Stomach (tissue), 9 donors: Measurements from ENCODE around the gene PRKCH. TPM values are rescaled to one million over a fixed set of nuclear protein-coding genes. Genes with fewer than 3 reads are reported as not detected.

ENCODE experiments used
- DNase-seq, 2 donors: peaks; one replicate each; pipeline versions ENCODE4 v3.0.0 to v3.0.0-alpha.2; 2013 to 2019
- H3K27ac ChIP-seq, 5 donors: fragments of 200-600 bp in 4 of 5; sonication (generic) in 4 of 5; one replicate each; pipeline ENCODE4 v1.5.1; 2013 to 2019; ENCODE audit warnings: mild to moderate bottlenecking in 1 of 5, moderate library complexity in 1 of 5
- H3K27me3 ChIP-seq, 3 donors: fragments of 200-600 bp; sonication (generic); one replicate each; pipeline ENCODE4 v1.5.1; 2017 to 2019; ENCODE audit warnings: mixed run types in 1 of 3
- H3K36me3 ChIP-seq, 4 donors: fragments of 200-600 bp; sonication (generic); 1 replicate in 3 of 4; 2 replicates in 1 of 4; pipeline ENCODE4 v1.5.1; 2016 to 2019
- H3K4me1 ChIP-seq, 4 donors: fragments of 200-600 bp; sonication (generic); one replicate each; pipeline ENCODE4 v1.5.1; 2016 to 2019
- H3K4me3 ChIP-seq, 4 donors: fragments of 200-600 bp; sonication (generic) in 3 of 4; one replicate each; pipeline ENCODE4 v1.5.1; 2016 to 2019; ENCODE audit warnings: mild to moderate bottlenecking in 1 of 4
- H3K9me3 ChIP-seq, 4 donors: fragments of 200-600 bp; sonication (generic); one replicate each; pipeline ENCODE4 v1.5.1; 2016 to 2019
- CTCF ChIP-seq, 7 experiments: fragments of 450-650 bp in 4 of 7; fragments of 200-600 bp in 3 of 7; sonication (generic) in 3 of 7; IDR thresholded peaks; one replicate each; pipeline ENCODE4 v1.5.1; 2016 to 2019; ENCODE audit warnings: antibody characterized with exemption in 7 of 7, control low read depth in 2 of 7, mild to moderate bottlenecking in 1 of 7
- EP300 ChIP-seq: sonication (generic); formaldehyde crosslinking; IDR thresholded peaks from one replicate; pipeline ENCODE4 v1.6.1; 2017; ENCODE audit warnings: antibody characterized with exemption
- POLR2A ChIP-seq, 4 donors: fragments of 450-650 bp; IDR thresholded peaks; one replicate each; pipeline ENCODE4 v1.6.1; 2016; ENCODE audit warnings: antibody characterized with exemption in 4 of 4, control low read depth in 2 of 4, mild to moderate bottlenecking in 1 of 4, moderate library complexity in 1 of 4
- POLR2AphosphoS5 ChIP-seq, 3 donors: sonication (generic); formaldehyde crosslinking; IDR thresholded peaks; one replicate each; pipeline ENCODE4 v1.6.1; 2016; ENCODE audit warnings: antibody characterized with exemption in 3 of 3
- WGBS, 5 donors: extraction: QIAGEN DNeasy Blood & Tissue Kit in 3 of 5; methylation state at CpG; one replicate each; pipeline versions ENCODE4 v1.1.5 to v1.1.7; 2013 to 2018; 5-methylcytosine and 5-hydroxymethylcytosine counted together
- intact Hi-C: fragments of 100-400 bp; cut with DNase I; formaldehyde crosslinking; loops from one replicate; pipeline ENCODE4 v1.15.1; 2023; ENCODE audit warnings: low total_unique reads
- polyA plus RNA-seq, 3 donors: library from polyadenylated mRNA; stranded (reverse); fragments of 200-250 nt; gene quantifications; one replicate each; pipeline ENCODE4 v1.2.3, GENCODE V29; 2013
- total RNA-seq, 5 donors: library from RNA; depleted of rRNA; stranded (reverse); fragments of >200 nt; gene quantifications; one replicate each; pipeline versions ENCODE4 v1.1.0 to v1.2.3, GENCODE V29; 2014 to 2016
- donor health status: healthy with polysubstance abuse.
- donor health status: Bipolar disorder and iron deficiency.
- donor health status: healthy.

The PRKCH gene
- total and polyA plus RNA-seq, 8 donors, result 5.5 to 84.0 (median 14.7) TPM

DNA sequence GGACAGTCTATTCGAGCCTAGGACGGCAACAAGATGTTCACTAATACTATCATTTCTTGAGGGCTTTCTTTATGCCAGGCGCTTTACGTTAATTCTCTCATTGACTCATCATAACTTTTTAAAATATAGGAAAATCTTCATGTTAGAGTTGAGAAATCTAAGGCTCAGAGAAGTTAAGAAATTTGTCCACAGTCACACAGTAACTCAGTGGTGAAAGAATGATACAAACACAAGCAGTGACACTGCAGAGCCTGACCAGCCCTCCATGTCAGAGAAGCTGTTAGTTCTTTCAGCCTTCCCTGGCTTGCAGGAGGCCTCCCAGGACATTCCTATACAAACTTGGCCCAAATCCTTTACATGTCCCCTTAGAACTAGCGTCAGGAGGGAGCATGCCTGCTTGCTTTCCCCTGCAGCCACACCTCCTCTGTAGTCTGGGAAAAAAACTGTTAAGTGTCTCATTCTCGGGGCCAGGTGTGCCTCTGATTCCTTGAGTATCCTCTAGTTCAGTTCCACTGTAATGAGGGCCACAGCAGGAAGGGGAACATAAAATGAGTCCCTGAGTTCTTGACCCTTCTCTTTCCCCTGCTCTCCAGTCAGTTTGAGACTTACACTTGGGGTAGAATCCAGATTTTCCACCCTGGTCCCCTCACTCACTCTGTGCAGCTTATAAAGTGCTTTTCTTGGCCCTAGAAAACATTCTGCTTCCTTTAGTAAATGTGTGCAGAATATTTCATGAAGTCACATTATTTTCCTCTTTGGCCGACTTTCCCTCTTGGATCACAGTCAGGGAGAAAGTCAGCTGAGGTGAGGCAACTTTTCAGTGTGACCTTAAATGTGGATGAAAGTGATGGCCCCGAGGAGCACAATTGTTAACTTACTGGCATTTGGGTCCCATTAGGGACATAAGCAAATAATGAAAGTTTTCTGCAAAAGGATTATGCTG is 221.7 kb downstream of the PRKCH start:
- H3K4me1 ChIP-seq, result peaks cover 26 to 62% (median 38%) of the 10 kb centered on the region in 4 donors
- peaks cover 0 to 8% (median 7%) of the 10 kb centered on the region in 4 donors for H3K36me3 ChIP-seq
- no peak overlapping the region for H3K4me3 ChIP-seq
- WGBS, 5 donors, result 56 to 65% (median 58%) methylated on average over 8 of the region's 8 CpGs
- H3K27me3 ChIP-seq, result no peaks in the 10 kb centered on the region
- TF ChIP-seq EP300 (no peak), POLR2AphosphoS5 (IDR thresholded peaks at IDR 0.05) (peak in 2 of 3 donors; percentile 32 to 61)
- no peak for DNase-seq
- H3K27ac ChIP-seq, result peak overlapping the region; percentile 65 to 82 (median 79)
- intact Hi-C loops, result no loop called here
- H3K9me3 ChIP-seq, result no peaks in the 10 kb centered on the region

DNA sequence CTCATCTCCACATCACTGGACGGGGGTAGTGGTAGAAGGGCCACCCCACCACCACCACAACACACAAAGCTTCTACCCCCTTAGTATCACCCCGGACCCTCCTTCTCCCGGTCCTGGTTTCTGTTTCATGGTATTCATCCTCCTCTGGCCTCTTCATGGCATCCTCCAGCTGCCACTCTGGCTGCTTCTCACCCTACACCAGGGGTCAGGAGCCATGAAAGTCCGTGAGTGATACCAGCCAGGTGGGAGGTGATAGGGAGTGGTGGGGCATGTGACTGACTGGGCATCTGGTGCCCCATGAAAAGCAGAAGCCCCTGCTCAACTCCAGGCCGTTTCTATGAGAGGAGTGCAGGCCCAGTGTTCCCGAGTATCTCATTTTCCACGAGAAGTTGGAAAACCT is 222.6 kb downstream of the PRKCH start:
- Histone ChIP-seq H3K27me3 (no peaks in the 10 kb centered on the region), H3K27ac (peak overlapping the region; percentile 9 to 82 (median 79)), H3K4me1 (peaks cover 20 to 54% (median 33%) of the 10 kb centered on the region in 4 donors), H3K9me3 (no peaks in the 10 kb centered on the region), H3K36me3 (peaks cover 0 to 13% (median 12%) of the 10 kb centered on the region in 4 donors), H3K4me3 (no peak overlapping the region)
- intact Hi-C loops, result no loop called here
- 79 to 89% (median 88%) methylated on average over 7 of the region's 7 CpGs for WGBS, 5 donors
- TF ChIP-seq CTCF (IDR thresholded peaks at IDR 0.05), result no peak
- TF ChIP-seq POLR2A (IDR thresholded peaks at IDR 0.05), result no peak
- TF ChIP-seq POLR2AphosphoS5 (IDR thresholded peaks at IDR 0.05), result no peak
- no peak for TF ChIP-seq EP300
- DNase-seq, result no peak

DNA sequence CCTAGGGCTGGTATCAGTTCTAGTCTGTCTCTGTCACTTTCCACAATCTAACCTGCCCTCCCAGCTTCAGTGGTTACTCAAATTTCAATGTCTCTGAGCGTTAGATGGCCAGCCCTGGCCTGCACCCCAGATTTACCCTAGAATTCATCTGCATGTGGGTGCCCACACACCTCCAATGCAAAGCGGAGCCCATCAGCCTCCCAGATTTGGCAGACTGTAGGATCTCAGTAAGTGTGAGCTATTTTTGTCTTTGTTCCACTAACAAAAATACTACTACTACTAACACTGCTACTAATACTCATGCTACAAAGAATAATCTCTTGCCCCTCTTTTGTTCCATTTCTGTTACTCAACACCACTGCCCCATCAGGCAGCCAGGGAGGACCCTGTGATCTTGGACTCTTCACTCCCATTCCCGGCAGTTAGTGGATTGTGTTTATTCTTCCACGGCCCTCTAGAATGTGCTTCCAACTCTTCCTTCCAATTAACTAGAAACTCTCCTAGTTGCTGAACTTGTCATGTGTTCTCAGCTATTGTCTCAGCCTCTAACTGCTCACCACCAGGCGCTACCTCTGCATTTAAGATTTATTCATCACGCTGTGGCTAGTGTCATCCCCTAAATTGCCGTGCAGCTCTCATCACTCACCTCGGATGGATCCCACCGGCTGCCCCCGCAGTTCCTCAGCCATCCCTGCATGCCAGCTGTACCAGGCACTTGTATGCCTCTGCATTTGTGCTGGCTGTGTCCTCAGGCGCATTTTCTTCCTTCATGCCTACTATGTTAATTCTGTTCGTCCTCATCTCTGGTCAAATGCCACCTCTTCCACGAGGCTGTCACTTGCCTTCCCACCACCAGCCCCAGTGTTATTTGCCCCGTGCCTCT is 223.3 kb downstream of the PRKCH start:
- Histone ChIP-seq H3K4me1 (peaks cover 19 to 46% (median 33%) of the 10 kb centered on the region in 4 donors), H3K4me3 (no peak overlapping the region), H3K9me3 (no peaks in the 10 kb centered on the region), H3K36me3 (peaks cover 0 to 16% (median 15%) of the 10 kb centered on the region in 4 donors), H3K27ac (peak overlapping the region in 4 of 5 donors; percentile 68 to 82 (median 80)), H3K27me3 (no peaks in the 10 kb centered on the region)
- intact Hi-C loops, result no loop called here
- TF ChIP-seq CTCF (IDR thresholded peaks at IDR 0.05) (no peak), POLR2AphosphoS5 (IDR thresholded peaks at IDR 0.05) (peak in 1 of 3 donors; percentile 71)
- WGBS, 5 donors, result 77 to 85% (median 83%) methylated on average over 14 of the region's 14 CpGs
- no peak for DNase-seq

DNA sequence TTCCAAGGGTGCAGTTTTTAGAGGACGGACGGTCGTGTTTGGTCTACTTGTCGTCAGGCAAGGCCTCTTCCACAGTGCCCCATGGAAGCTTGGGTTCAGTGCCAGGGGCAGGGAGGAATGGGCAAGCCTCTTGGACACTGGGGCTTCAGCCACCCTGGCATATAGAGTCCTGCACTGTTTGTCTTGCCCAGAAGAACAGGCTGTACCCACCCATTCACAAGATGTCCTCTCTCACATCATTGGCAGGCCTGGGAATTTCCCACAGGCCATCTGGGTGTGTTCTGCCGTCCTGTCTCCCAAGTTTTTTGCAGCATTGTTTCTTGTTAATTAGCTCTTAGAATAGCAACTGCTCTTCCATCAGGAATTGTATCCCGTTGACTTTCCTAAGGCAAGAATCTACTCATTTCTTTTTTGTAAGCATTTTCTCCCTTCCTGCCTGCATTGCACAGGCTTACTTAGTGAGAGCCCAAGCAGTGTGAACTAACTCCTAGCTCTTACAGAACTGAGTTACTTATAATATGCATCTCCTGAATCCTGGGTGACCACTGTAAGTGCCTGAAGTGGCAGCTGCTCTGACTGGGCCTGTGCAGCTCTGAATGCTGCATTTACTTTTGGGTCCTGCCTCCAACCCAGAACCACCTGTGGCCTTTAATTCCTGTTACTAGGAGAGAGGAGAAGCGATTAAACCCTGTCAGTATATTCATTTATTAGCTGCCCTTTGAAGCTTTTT is 224.5 kb downstream of the PRKCH start:
- H3K27ac ChIP-seq, result peak overlapping the region in 4 of 5 donors; percentile 18 to 82 (median 51)
- peaks cover 19 to 44% (median 33%) of the 10 kb centered on the region in 4 donors for H3K4me1 ChIP-seq
- intact Hi-C loops, result no loop called here
- DNase-seq, result no peak
- no peaks in the 10 kb centered on the region for H3K27me3 ChIP-seq
- peaks cover 0 to 19% (median 17%) of the 10 kb centered on the region in 4 donors for H3K36me3 ChIP-seq
- no peaks in the 10 kb centered on the region for H3K9me3 ChIP-seq
- no peak for TF ChIP-seq POLR2A (IDR thresholded peaks at IDR 0.05)
- peak; percentile 25 for TF ChIP-seq EP300
- H3K4me3 ChIP-seq, result no peak overlapping the region
- 78 to 89% (median 85%) methylated on average over 7 of the region's 7 CpGs for WGBS, 5 donors
